IMR-90 (cell line): ENCODE results near the gene BMP8B. TPM values are rescaled to one million over a fixed set of nuclear protein-coding genes. Genes with fewer than 3 reads are reported as not detected.
A peak's percentile ranks its signal among the peaks of the same experiment; 100 is the strongest.

ENCODE experiments used
- ATAC-seq: fragments of 200-7000 bp; cut with Tn5 transposase; 2 replicates; pipeline ENCODE4 v1.9.1; 2020; ENCODE audit warnings: low read depth, mild to moderate bottlenecking, moderate library complexity
- BruUV-seq: library from RNA; stranded (reverse); fragments of 400-500 nt; replicated peaks from 2 replicates; lab custom pipeline; 2021; lab: Mats Ljungman, UMichigan
- CTCF ChIA-PET: fragments of 300-600 bp; formaldehyde crosslinking; extraction: SDS; loops from one replicate; lab custom pipeline; 2021; ENCODE audit warnings: antibody characterized with exemption; lab: Yijun Ruan, JAX
- POLR2A ChIA-PET: fragments of 300-600 bp; sonication (Branson Sonifier 250); formaldehyde crosslinking; loops from one replicate; lab custom pipeline; 2022; ENCODE audit warnings: antibody characterized with exemption; ENCODE audit not compliant: unreplicated experiment; lab: Charles Lee
- DNase-seq: peaks from one replicate; pipeline ENCODE4 v3.0.0; 2013
- H2AFZ ChIP-seq: replicated peaks from 2 replicates; pipeline ENCODE3; 2013; ENCODE audit warnings: low read length, mild to moderate bottlenecking; ENCODE audit not compliant: poor library complexity
- H2AK5ac ChIP-seq: 2 replicates; pipeline ENCODE4 v1.6.1; 2013; ENCODE audit warnings: low read depth, low read length, inconsistent platforms
- H2AK9ac ChIP-seq: replicated peaks from 2 replicates; pipeline ENCODE3; 2013; ENCODE audit warnings: mild to moderate bottlenecking, low read depth, low read length, moderate library complexity; ENCODE audit not compliant: poor library complexity
- H2BK120ac ChIP-seq: 2 replicates; pipeline ENCODE4 v1.6.1; 2013; ENCODE audit warnings: low read depth, low read length, inconsistent platforms
- H2BK15ac ChIP-seq: 3 replicates; pipeline ENCODE4 v1.6.1; 2013; ENCODE audit warnings: low read depth, low read length, inconsistent platforms
- H2BK20ac ChIP-seq: 2 replicates; pipeline ENCODE4 v1.6.1; 2013; ENCODE audit warnings: low read depth, mild to moderate bottlenecking, inconsistent platforms, low read length, moderate library complexity
- H2BK5ac ChIP-seq: 2 replicates; pipeline ENCODE4 v1.6.1; 2013; ENCODE audit warnings: mild to moderate bottlenecking, low read depth, low read length, inconsistent platforms; ENCODE audit not compliant: poor library complexity, severe bottlenecking
- H3K14ac ChIP-seq: replicated peaks from 2 replicates; pipeline ENCODE4 v1.6.1; 2013; ENCODE audit warnings: low read depth, low read length, inconsistent platforms
- H3K18ac ChIP-seq: 2 replicates; pipeline ENCODE4 v1.6.1; 2013; ENCODE audit warnings: low read depth, low read length, control low read depth
- H3K23ac ChIP-seq: 2 replicates; pipeline ENCODE4 v1.6.1; 2013; ENCODE audit warnings: low read depth, low read length, inconsistent platforms
- H3K27ac ChIP-seq: 2 replicates; pipeline ENCODE4 v1.5.1; 2013; ENCODE audit warnings: mild to moderate bottlenecking, control low read depth, low read length; ENCODE audit not compliant: insufficient read depth
- H3K27me3 ChIP-seq: 2 replicates; pipeline ENCODE4 v1.6.1; 2013; ENCODE audit warnings: low read length; ENCODE audit not compliant: control insufficient read depth, insufficient read depth
- H3K36me3 ChIP-seq: 2 replicates; pipeline ENCODE4 v1.6.1; 2013; ENCODE audit warnings: low read length, mixed read lengths; ENCODE audit not compliant: control insufficient read depth, insufficient read depth
- H3K4ac ChIP-seq: 2 replicates; pipeline ENCODE4 v1.6.1; 2013; ENCODE audit warnings: low read depth, low read length, inconsistent platforms
- H3K4me1 ChIP-seq: 2 replicates; pipeline ENCODE4 v1.6.1; 2013; ENCODE audit warnings: low read length, mixed read lengths; ENCODE audit not compliant: control insufficient read depth, insufficient read depth
- H3K4me2 ChIP-seq: 2 replicates; pipeline ENCODE4 v1.6.1; 2013; ENCODE audit warnings: low read depth, mild to moderate bottlenecking, control low read depth, low read length, moderate library complexity
- H3K4me3 ChIP-seq: 2 replicates; pipeline ENCODE4 v1.5.1; 2013; ENCODE audit warnings: low read depth, mild to moderate bottlenecking, control low read depth, low read length, moderate library complexity; ENCODE audit not compliant: insufficient read depth
- H3K56ac ChIP-seq: 2 replicates; pipeline ENCODE4 v1.6.1; 2013; ENCODE audit warnings: low read length, inconsistent platforms; ENCODE audit not compliant: insufficient read depth; ENCODE audit errors: extremely low read depth
- H3K79me1 ChIP-seq, 2 experiments: 2 replicates each; pipeline ENCODE4 v1.6.1; 2013; ENCODE audit warnings: low read length in 2 of 2, inconsistent platforms in 1 of 2, low read depth in 1 of 2
- H3K9ac ChIP-seq: 2 replicates; pipeline ENCODE4 v1.6.1; 2013; ENCODE audit warnings: low read depth, low read length, control low read depth
- H3K9me1 ChIP-seq: 2 replicates; pipeline ENCODE4 v1.6.1; 2013; ENCODE audit warnings: low read length, inconsistent platforms; ENCODE audit not compliant: insufficient read depth
- H3K9me3 ChIP-seq: 2 replicates; pipeline ENCODE4 v1.6.1; 2013; ENCODE audit warnings: low read length; ENCODE audit not compliant: control insufficient read depth, insufficient read depth
- H4K20me1 ChIP-seq: 2 replicates; pipeline ENCODE4 v1.6.1; 2013; ENCODE audit warnings: low read length, inconsistent platforms; ENCODE audit not compliant: insufficient read depth
- H4K5ac ChIP-seq: 2 replicates; pipeline ENCODE4 v1.6.1; 2013; ENCODE audit warnings: mild to moderate bottlenecking, low read depth, low read length, control low read depth
- H4K8ac ChIP-seq, 2 experiments: 2 replicates each; pipeline ENCODE4 v1.6.1; 2013; ENCODE audit warnings: low read depth in 2 of 2, low read length in 2 of 2, control low read depth in 1 of 2, inconsistent platforms in 1 of 2
- H4K91ac ChIP-seq: 2 replicates; pipeline ENCODE4 v1.6.1; 2013; ENCODE audit warnings: low read depth, low read length, inconsistent platforms; ENCODE audit not compliant: insufficient read depth
- CHD1 ChIP-seq: IDR thresholded peaks from 2 replicates; pipeline ENCODE4 v1.6.1; 2012; ENCODE audit warnings: low read depth, low read length, improper control_type of control experiment
- WGBS, 2 experiments: methylation state at CpG; one replicate each; pipeline versions ENCODE4 v1.1.5 to v1.1.7; 2013; ENCODE audit warnings: missing lambda C conversion rate in 2 of 2; ENCODE audit not compliant: insufficient read length in 1 of 2; ENCODE audit errors: extremely low coverage in 2 of 2; 5-methylcytosine and 5-hydroxymethylcytosine counted together
- dilution Hi-C: fragments of 300-500 bp; cut with HindIII; formaldehyde crosslinking; loops from one replicate; pipeline ENCODE4 v1.14.3; 2018; ENCODE audit warnings: low sequenced_read_pairs; ENCODE audit not compliant: unreplicated experiment
- in situ Hi-C: fragments of 300-500 bp; cut with MboI; formaldehyde crosslinking; loops from 3 replicates; pipeline ENCODE4 v1.14.3; 2019; ENCODE audit warnings: low sequenced_read_pairs, inconsistent platforms, mixed read lengths
- intact Hi-C: fragments of 100-400 bp; cut with micrococcal nuclease; formaldehyde crosslinking; loops from 2 replicates; pipeline ENCODE4 v1.10.0; 2022
- polyA plus RNA-seq, 3 experiments: library from polyadenylated mRNA; depleted of rRNA; stranded (reverse); fragments of >200 nt; gene quantifications; 2 replicates each; pipeline ENCODE4 v1.2.3, GENCODE V29; 2012; ENCODE audit warnings: low replicate concordance in 1 of 3
- total RNA-seq: library from RNA; depleted of rRNA; stranded (reverse); fragments of >200 nt; gene quantifications from 2 replicates; pipeline ENCODE4 v1.2.3, GENCODE V29; 2012

The BMP8B gene
- total and polyA plus RNA-seq, 2 of the 4 experiments (the other 2 are of a cell fraction): not detected

- H2BK5ac ChIP-seq: no peak overlapping the region
- no peaks in the 10 kb centered on the region for H3K27me3 ChIP-seq
- peaks cover 59% of the 10 kb centered on the region for H3K36me3 ChIP-seq
- H4K5ac ChIP-seq: no peak overlapping the region
- dilution Hi-C loops (no loop called here), intact Hi-C loops (no loop called here), in situ Hi-C loops (no loop called here)
- no peak overlapping the region for H4K8ac ChIP-seq
- H4K20me1 ChIP-seq: no peaks in the 10 kb centered on the region
- no CpG with 5 or more reads among the region's 2 CpGs for WGBS, 2 experiments
- H3K27ac ChIP-seq: no peak overlapping the region
- no peak overlapping the region for H2AK9ac ChIP-seq
- no peak overlapping the region for H4K91ac ChIP-seq
- H3K4me3 ChIP-seq: no peak overlapping the region
- no peak overlapping the region for H3K9ac ChIP-seq
- H2AK5ac ChIP-seq: no peak overlapping the region
- no peak overlapping the region for H2BK120ac ChIP-seq
- no peak overlapping the region for H3K4me2 ChIP-seq
- peak; percentile 61 for DNase-seq
- no peaks in the 10 kb centered on the region for H3K9me3 ChIP-seq
- no peak overlapping the region for H3K14ac ChIP-seq
- CTCF ChIA-PET: no interaction called here
- POLR2A ChIA-PET: no interaction called here
- H2AFZ ChIP-seq: no peak overlapping the region
- TF ChIP-seq CHD1: no peak
- BruUV-seq: no TSS peak
- H3K79me1 ChIP-seq: 0 out of 4 replicates have a peak, but pooled peaks cover 0 to 3% of the 10 kb centered on the region in 2 experiments
- H3K9me1 ChIP-seq: 0 out of 2 replicates have a peak, but pooled peaks cover 4% of the 10 kb centered on the region
- H3K4ac ChIP-seq: no peak overlapping the region
- no peak overlapping the region for H2BK20ac ChIP-seq
- peak; percentile 37 for ATAC-seq
- no peak overlapping the region for H3K18ac ChIP-seq
- no peak overlapping the region for H3K56ac ChIP-seq
- H3K23ac ChIP-seq: no peak overlapping the region
- no peak overlapping the region for H2BK15ac ChIP-seq
- H3K4me1 ChIP-seq: no peaks in the 10 kb centered on the region; the same call in 1 of the 2 replicates
Observed at GRCh38 chr1:39754026-39754570, 34.6 kb downstream of the BMP8B start.
